SK-N-MC (cell line): ENCODE results near the gene BCL2L13.

Experiments used
- DNase-seq: peaks from one replicate; pipeline ENCODE4 v3.0.0-alpha.2; 2011; ENCODE audit warnings: low read depth, low spot score
- H3K27ac ChIP-seq: fragments of 200-600 bp; sonication (generic); 2 replicates; pipeline ENCODE4 v1.5.1; 2016; ENCODE audit warnings: mixed run types
- H3K36me3 ChIP-seq: fragments of 200-600 bp; sonication (generic); 2 replicates; pipeline ENCODE4 v1.6.1; 2017; ENCODE audit warnings: antibody characterized with exemption, low read length, mixed read lengths; ENCODE audit not compliant: insufficient read depth
- H3K4me3 ChIP-seq: fragments of 200-600 bp; sonication (generic); 2 replicates; pipeline ENCODE4 v1.5.1; 2016
- H3K9ac ChIP-seq: fragments of 200-600 bp; sonication (generic); 2 replicates; pipeline ENCODE4 v1.8.0; 2017; ENCODE audit warnings: mixed run types, mixed read lengths; ENCODE audit not compliant: insufficient read length
- H3K9me3 ChIP-seq: fragments of 200-600 bp; sonication (generic); 2 replicates; pipeline ENCODE4 v1.6.1; 2017; ENCODE audit warnings: low read depth, mild to moderate bottlenecking, antibody characterized with exemption, low read length, moderate library complexity, mixed read lengths
- EZH2 ChIP-seq: fragments of 200-600 bp; sonication (generic); IDR thresholded peaks from one replicate; pipeline ENCODE4 v1.6.1; 2017; ENCODE audit warnings: antibody characterized with exemption
- FOXP2 ChIP-seq: optimal IDR thresholded peaks from 2 replicates; pipeline ENCODE3; 2011; ENCODE audit warnings: mild to moderate bottlenecking, moderate library complexity; ENCODE audit not compliant: insufficient read depth; ENCODE audit errors: extremely low read length, control extremely low read depth
- POLR2AphosphoS5 ChIP-seq: IDR thresholded peaks from 2 replicates; pipeline ENCODE4 v1.6.1; 2012; ENCODE audit warnings: mild to moderate bottlenecking, low read depth, low read length, borderline replicate concordance

Gene BCL2L13

DNA sequence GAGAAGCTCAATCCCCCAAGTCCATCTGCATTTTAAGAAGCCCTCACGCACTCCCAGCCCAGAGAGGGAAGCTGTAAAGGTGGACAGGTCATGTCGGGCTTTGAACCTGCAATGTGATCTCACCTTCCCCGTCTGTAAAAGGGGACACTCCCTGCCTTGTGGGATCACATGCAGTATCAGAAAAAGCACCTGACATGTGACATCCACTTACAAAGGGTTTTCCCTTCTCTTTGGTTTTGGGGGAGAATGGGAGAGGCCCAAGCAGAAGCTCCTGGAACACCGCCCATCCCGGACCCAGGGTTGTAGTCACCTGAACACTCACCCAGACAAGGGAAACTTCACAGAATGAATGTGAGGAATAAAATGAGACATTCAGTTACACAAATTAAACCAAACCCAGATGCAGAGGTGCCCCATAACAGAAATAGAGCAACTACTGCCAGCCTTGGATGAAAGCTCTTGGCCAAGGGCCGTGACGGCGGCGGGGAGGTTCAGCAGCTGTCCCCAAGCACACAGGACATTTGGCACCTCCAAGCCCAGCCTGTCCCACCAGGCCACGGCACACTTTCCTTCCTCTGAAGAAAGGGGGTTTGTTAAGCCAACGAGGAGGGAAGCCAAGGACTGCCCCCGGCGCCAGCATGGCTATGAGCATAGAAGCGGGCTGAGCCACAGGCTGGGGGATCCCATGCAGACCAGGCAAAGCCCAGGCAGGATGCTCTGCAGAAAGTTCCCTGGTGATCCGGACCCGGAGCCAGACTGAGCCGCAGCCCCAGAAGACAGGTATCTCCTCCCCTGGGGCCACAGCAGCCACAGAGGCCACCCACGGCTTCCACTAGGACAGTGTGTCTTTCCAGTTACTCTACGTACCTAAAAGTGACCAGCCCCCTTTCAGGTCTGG lies 131.9 kb downstream of the BCL2L13 start:
- DNase-seq: no peak
- Histone ChIP-seq H3K36me3 (no peaks in the 10 kb centered on the region), H3K27ac (no peak overlapping the region), H3K9me3 (no peaks in the 10 kb centered on the region), H3K4me3 (no peak overlapping the region), H3K9ac (no peak overlapping the region)
- TF ChIP-seq POLR2AphosphoS5 (no peak), FOXP2 (no peak), EZH2 (no peak)

DNA sequence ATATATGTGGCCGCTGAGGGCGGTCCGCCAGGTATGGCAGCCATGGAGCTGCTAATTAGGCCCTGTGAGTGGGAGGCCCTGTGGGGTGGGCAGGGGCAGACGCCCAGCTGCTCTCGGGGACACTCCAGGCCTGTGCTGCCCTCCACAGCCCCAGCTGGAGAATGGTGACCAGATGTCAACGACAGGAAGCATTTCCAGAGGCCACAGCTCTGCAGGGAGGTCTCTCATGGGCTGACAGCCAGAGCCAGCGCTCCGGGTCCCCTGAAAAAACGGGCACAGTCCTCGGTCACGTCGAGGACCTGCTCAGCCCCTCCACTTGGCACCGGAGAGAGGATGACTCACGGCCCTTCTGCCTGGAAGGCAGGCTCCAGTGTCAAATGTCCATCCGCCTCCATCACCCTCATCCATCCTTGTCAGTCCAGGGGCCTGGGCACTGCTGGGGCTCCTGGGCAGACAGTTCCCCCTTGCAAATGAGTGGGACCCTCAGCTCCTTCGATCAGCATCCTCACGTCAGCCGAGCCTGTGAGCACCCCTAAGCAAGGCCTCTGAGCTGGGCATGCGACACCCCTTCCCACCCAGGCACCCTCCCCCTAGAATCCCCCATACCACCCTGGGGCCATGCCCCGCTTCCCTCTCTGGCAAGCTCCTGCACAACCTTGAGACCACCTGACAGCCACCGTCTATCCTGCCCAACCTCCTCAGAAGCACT lies 133.8 kb downstream of the BCL2L13 start:
- no peaks in the 10 kb centered on the region for H3K9me3 ChIP-seq
- H3K9ac ChIP-seq: no peak overlapping the region
- no peak for DNase-seq
- no peak overlapping the region for H3K27ac ChIP-seq
- TF ChIP-seq POLR2AphosphoS5 (no peak), EZH2 (no peak), FOXP2 (no peak)
- peak overlapping the region; percentile 87 for H3K4me3 ChIP-seq
- H3K36me3 ChIP-seq: no peaks in the 10 kb centered on the region

DNA sequence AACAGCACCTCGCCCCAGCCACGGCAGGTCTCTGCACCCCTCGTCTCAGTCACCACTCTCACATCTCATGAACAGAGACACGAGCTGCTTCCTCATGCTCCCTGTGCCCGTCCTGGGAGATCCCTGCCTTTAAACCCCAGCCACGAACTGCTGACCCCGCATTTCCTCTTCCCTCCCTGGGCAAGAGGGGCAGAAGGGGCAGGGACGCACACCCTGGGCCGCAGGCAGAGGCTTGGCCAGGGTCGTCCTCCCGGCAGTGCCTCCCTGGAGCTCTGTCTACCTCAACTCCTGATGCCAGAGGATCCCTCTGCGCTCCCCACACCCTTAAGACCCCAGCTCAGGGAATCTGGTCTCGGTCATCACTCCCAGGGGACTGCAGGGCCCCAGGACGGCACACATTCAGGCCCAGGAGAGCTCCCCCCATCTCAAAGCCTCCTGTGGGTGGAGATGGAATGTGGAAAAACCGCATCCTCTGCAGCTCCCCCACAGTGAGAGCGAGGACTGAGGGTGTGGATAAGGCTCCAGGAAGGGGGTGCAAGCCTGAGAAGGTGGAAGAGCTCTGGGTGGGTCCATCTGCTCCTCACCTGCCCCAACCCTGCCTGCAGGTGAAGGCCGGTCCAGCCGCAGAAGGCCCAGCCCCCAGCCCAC lies 134.5 kb downstream of the BCL2L13 start:
- H3K36me3 ChIP-seq: no peaks in the 10 kb centered on the region
- DNase-seq: no peak
- H3K9me3 ChIP-seq: no peaks in the 10 kb centered on the region
- peak overlapping the region; percentile 86 for H3K9ac ChIP-seq
- no peak for TF ChIP-seq EZH2
- TF ChIP-seq FOXP2: no peak
- H3K4me3 ChIP-seq: peak overlapping the region; percentile 87
- no peak overlapping the region for H3K27ac ChIP-seq

DNA sequence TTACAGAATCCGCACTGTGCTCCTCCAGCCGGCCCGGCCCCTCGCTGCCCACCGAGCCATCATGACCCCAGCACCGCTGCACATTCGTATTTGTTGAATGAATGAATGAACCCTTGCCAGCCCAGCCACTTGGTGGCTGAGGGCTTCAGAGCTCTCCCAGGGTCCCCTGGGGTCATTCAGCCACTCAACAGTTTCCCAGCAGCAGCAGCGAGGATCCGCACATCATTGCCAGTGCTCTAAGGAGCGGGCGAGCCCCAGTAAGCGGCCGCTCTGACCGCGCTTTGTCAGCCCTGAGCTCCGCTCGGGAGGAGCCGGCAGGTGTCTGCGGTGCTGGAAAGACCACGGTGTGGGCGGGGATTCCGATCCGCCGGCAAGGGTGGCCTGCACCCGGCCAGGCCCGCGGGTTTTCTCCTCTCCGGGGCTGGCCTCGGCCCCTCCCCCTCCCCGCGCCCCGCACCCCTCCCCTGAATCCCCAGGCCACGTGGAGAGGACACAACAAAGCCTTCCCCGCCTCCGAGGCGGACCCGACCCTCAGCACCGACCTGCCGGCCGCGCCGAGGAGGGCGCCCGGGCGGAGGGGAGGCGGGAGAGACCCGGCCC lies 135.1 kb downstream of the BCL2L13 start:
- TF ChIP-seq FOXP2: no peak
- TF ChIP-seq POLR2AphosphoS5: no peak; the same call in 1 of the 2 replicates
- TF ChIP-seq EZH2: no peak
- peak overlapping the region; percentile 87 for H3K4me3 ChIP-seq
- no peaks in the 10 kb centered on the region for H3K9me3 ChIP-seq
- peak overlapping the region; percentile 86 for H3K9ac ChIP-seq
- 0 out of 2 replicates have a peak overlapping the region, but pooled peaks have one; percentile 25 for H3K27ac ChIP-seq
- no peaks in the 10 kb centered on the region for H3K36me3 ChIP-seq
- no peak for DNase-seq

DNA sequence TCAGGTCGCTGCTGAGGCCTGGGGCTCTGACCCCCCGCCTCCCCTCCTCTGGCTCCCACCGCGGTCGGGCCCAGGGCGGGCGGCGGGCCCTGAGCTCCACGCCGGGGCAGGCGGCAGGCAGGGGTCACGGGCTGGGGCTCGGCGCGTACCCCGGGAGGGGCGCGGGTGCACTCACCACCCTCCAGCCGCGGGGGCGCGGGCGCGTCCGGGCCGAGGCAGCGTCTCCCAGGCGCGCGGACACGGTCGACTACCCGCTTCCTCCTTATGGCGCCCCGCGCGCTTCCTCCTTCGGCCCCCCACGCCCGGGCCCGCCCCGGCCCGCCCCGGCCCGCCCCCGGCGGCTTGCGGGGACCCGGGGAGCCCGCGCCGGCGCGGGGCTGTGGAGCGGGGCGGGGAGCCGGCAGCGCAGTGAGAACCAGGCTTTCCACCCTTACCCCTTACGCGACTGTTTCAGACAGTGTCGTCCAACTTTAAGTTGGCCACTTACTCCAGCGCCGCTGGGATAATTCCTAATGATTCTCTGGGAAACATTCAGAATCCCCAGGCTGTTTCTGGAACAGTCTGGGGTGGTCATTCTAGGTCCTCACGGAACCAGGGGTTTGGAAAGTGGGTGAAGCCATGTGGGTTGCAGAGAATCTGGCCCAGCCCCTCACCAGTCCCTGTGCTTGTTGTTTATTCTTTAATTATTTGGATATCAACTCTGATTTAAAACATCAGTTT lies 135.8 kb downstream of the BCL2L13 start, which contains the start of gene BID:
TSS of gene BID (minus strand) at position 264 of the 720 bp plus-strand sequence. CDS start 24,353 bp downstream, outside the sequence.
- DNase-seq: no peak
- TF ChIP-seq POLR2AphosphoS5: no peak
- no peak for TF ChIP-seq FOXP2
- TF ChIP-seq EZH2: no peak

DNA sequence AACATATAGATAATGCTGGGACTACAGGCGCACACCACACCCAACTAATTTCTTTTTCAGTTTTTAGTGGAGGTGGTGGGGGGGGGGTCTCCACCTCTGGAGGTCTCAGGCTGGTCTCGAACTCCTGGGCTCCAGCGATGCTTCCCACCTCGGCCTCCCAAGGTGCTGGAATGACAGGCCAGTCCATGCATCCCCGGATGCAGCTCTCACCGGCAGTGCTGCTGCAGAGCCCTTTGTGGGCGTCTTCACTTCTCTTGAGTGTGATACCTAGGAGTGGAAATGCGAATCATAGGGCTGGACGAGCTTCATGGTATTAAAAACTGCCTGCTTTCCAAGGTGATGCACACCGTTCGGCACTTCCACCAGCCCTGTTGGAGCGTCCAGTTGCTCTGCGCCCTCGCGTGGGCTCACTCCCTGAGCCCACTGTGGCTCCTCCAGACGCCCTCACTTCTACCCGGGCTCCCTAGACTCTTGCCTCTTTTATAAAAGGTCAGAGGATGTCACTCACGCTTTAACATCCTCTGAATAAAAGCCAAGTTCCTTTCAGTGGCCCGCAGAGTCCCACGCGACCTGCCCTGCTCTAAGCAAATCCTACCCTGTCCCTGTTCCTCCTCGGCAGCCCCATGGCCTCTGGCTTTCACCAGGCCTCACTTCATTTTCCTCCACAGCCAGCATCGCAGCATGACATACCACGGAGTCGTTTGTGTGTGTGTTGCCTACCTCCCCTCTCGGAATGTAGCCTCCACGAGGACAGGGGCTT lies 136.5 kb downstream of the BCL2L13 start:
- Histone ChIP-seq H3K9ac (peak overlapping the region; percentile 76), H3K36me3 (no peaks in the 10 kb centered on the region), H3K27ac (no peak overlapping the region), H3K4me3 (peak overlapping the region; percentile 87), H3K9me3 (no peaks in the 10 kb centered on the region)
- no peak for DNase-seq
- TF ChIP-seq FOXP2 (no peak), POLR2AphosphoS5 (no peak), EZH2 (no peak)

More for the DNA sequence above, 135.8 kb downstream of the BCL2L13 start, which contains the start of gene BID:
- H3K9ac ChIP-seq: peak within 1 kb of the TSS; percentile 86
- peak within 1 kb of the TSS; percentile 87 for H3K4me3 ChIP-seq
- H3K27ac ChIP-seq: 0 out of 2 replicates have a peak within 1 kb of the TSS, but pooled peaks have one; percentile 25
- no peaks in the 10 kb centered on the region for H3K36me3 ChIP-seq
- no peaks in the 10 kb centered on the region for H3K9me3 ChIP-seq

DNA sequence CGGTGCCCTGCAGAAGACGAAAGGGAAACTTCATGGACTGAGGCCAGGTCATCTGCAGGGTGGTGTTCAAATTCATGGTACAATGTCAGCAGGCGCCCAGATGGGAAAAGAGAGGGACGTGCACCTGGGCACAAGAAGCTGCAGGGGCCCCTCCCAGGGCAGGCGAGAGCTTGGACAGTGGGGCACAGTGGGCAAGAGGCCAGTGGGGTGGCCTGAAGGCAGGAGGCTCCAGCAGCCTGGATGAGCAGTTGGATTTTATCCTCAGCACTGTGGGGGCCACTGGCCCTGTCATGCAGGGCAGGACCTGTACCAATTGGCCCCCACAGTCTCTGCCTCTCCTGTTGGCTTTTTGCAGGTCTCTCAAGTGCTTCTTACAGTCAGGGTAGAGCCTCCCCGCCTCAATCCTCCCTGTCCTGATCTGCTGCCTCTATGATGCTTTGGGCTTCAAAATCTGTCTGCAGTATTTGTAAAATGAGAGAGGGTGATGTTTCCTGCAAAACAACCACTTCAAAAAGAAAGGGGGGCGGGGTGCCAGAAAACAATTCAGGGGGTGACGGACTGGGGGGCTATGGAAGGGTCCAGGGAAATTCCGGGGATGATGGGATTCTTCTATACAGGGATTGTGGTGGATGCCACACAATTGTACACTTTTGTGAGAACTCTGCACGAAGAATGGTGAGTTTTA lies 137.4 kb downstream of the BCL2L13 start:
- no peak overlapping the region for H3K27ac ChIP-seq
- DNase-seq: no peak
- H3K4me3 ChIP-seq: no peak overlapping the region
- TF ChIP-seq EZH2 (no peak), POLR2AphosphoS5 (no peak), FOXP2 (no peak)
- H3K9ac ChIP-seq: no peak overlapping the region
- no peaks in the 10 kb centered on the region for H3K36me3 ChIP-seq
- no peaks in the 10 kb centered on the region for H3K9me3 ChIP-seq
